HCEC 1CT (cell line): Measurements from ENCODE around the gene MED7.
A peak's percentile ranks its signal among the peaks of the same experiment; 100 is the strongest.

Experiments
- DNase-seq: peaks from one replicate; pipeline ENCODE4 v3.0.0-alpha.2; 2017

Gene MED7

DNA sequence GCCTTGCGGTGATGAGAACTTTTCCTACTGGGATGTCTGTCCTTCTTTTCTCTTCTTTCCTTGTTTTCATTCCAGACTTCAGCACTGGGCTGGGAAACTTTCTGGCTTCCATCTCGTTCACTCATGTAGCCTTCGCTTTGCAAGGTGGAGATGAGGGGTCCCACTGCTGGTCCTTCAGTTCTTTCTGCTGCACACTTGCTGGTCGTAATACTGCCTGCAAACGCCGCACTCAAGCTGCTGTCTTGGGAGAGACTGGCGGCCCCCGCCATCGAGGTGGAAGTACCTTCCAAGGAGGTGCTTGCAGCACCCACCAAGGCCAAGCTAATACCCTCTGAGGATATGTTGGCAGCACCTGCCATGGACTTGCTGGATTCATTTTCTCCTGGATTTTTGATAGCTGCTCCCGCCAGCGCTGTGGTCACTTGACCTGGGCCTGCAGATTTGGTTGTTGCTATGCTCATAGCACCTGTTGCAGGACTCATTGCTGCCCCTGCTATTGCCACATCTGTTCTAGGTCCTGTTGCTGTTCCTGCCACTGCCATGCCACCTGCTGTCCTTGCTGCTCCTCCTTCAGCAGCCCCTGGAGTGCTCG is 20.4 kb upstream of the MED7 start:
- DNase-seq: no peak

DNA sequence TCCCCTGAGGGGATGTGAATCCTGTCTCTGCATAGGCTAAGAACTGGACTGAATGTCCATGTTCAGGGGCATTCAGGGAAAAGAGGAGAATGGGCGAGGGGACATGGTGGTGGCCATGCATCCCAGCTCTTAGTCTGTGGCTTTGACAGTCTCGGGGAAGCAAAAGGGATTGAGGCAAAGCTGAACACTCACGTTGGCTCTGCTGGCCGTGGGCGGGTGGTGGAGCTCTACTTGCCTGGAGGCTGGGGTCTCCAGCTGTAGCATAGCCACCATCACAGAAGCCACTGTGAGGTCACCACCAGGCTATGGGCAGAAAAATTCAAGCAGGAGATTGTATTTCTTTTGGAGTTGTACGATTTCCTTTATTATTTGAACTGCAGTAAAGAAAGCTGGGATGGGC is 19.3 kb upstream of the MED7 start:
- DNase-seq: no peak

DNA sequence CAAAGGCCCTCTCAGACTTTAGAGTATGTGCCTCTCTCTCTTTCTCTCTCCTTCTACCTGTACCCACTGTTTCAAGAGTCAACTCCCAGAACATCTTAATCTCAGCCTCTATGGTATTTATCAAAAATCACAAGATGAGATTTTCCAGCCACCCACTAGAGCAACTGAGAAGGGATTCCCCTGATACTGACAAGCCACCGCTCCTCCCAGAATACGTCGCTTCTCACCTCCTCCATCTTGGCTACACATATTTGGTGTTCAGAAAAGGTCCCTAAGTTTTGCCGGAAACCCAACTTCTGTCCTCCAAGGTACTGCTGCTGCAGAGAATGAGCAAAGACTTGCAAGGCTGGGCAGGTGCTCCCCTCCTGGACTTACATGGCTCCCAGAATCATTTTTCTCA is 17.3 kb upstream of the MED7 start:
- DNase-seq: no peak

DNA sequence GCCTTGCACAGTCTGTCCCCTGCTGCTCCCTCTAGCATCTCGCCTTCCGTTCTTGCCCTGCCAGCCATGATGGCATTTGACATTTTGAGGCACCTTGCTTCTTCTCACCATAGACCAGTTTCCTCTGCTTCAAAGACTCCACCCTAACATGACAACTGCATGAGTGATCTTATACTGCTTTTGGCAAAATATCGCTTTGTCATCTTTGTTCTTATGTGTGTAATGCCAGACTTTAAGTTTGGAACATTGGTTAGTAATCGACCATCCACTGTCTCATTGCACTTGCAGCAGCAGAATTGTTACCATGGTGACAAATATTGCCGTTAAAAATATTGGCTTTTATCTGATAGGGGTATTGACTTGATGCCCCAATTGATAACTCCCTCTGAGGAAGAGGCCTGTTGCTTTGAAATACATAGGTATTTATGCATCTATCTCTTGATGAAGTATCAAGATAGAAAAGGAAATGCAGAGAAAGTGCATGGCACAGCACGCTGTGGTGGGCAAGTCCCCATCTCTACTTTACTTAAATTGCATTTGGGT is 16.6 kb upstream of the MED7 start:
- DNase-seq: no peak

DNA sequence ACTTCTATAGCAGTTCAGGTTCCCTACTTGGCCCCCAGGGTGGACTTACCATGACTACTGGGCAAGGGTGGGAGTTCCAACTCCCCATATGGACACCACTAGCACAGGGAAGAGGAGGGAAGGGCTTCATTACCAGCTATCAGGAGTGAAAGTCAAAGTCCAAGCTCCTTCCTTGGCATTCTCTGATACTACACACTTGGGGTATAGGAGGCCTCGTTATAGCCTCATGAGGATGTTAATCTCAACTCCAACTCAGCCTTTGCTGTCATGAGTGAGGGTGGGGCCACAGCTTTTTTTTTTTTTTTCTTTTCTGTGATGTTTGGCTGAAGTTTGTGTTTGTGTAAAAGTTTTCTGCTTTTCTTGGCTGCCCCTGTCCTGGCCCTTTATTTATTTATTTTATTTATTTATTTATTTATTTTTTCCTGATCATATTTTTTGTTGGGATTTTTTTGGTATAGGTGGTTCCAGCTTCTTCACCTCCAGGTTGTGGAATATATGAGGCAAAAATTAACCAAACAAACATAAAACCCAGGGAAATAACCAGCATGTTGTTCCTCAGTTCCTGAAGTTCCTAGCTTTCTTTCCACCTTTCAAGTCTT is 14.7 kb upstream of the MED7 start:
- no peak for DNase-seq

DNA sequence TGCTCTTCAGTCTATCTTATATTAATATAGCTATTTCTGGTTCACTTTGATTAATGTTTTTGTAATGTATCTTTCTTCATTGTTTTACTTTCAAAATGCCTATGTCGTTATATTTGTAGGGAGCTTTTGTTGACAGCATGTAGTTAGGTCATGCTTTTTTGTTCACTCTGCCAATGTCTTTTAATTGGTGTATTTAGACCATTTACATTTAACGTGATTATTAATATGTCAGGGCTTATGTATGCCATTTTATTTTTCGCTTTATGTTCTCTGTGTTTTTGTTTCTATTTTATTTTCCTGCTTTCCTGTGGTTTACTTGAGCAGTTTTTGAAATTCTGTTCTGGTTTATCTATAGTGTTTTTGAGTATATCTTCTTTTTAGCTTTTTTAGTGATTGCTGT is 12.6 kb upstream of the MED7 start:
- no peak for DNase-seq

DNA sequence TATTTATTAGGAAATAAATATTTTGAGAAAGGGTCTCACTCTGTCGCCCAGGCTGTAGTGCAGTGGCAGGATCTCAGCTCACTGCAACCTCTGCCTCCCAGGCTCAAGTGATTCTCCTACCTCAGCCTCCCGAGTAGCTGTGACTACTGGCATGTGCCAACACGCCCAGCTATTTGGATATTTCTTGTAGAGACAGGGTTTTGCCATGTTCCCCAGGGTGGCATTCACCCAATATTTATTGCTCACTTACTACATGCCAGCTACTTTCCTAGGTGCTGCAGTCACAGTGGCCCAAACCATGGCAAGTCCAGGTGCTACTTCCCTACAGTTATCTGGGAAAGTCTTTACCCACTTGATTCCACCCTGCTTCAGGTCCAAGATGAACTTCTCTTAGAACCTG is 8.3 kb upstream of the MED7 start:
- DNase-seq: no peak

DNA sequence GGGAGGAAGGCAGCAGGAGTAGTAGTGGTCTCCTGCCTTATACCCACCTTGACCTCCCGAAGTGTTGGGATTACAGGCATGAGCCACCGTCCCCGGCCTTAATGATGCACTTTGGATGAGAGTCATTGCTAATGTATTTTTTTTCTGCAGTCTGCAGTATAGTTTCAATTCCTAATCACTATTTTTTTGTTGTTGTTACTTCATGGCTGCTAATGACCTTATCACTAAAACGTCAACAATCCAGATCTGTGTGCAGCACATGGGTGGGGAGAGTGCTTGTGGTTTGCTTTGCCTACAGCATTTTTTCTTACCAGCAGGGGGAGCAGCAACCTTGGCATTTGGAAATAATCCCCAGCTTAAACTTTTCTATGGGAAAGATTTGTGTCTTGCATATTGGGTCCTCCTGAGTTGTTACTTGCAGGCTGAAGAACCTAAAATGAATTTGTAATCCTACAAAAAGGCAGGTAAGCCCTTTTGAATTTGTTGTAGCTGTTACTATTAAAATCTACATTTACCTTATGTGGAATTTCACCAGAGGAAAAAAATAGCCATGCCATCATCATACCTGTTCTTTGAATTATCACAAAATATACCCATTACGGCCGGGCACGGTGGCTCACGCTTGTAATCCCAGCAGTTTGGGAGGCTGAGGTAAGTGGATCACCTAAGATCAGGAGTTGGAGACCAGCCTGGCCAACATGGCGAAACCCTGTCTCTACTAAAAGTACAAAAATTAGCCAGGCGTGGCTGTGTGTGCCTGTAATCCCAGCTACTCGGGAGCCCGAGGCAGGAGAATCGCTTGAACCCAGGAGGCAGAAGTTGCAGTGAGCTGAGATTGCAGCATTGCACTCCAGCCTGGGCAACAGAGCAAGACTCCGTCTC is 6.3 kb upstream of the MED7 start:
- peak; percentile 50 for DNase-seq

DNA sequence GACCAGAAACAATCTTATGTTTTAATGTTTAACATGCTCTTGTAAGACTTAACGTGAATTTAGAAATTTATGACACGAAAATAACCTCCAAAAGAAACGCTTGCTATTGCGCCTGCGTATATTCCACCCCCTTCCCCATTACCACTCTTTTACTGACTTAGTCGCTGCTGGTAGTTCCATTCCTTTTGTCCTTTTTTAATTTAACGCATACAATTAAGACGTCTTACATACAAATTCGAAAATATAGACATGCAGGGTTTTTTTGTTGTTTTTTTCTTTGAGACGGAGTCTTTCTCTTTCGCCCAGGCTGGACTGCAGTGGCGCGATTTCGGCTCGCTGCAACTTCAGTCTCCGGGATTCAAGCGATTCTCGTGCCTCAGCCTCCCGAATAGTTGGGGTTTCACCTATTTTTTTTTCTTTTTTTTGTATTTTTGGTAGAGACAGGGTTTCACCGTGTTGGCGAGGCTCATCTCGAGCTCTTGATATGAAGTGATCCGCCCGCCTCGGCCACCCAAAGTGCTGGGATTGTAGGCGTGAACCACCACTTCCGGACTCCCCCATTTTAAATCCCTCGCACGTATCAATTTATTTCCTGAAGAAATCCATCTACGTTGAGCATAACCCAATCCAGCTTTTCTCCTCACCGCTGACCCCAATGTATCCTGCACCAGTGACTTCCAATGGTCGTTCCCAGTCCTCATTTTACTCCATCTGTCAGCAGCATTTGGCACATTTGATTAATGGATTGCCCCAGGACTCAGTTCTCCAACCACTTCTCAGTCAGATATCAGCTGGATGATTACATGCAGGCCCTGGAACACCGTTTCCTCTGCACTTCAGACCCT is 684 bp upstream of the MED7 start:
- peak; percentile 21 for DNase-seq

DNA sequence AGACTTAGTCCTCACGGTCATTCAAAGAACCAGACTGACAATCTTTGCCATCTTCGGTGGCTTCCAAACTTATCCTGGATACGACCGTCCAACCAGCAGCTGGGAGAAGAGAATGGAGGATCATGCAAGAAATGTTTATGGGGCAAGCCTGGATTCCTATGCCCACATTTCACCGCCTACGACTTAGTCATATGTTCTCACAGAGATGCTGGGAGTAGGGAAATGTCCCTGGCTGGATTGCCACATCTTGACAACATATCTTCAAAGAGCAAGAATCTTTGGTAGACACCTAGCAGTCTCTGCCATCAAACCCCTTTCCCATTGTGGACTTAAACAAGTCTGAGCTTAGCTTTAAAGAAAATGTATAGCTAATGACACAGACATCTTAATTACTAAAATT is 5.0 kb downstream of the MED7 start:
- no peak for DNase-seq

DNA sequence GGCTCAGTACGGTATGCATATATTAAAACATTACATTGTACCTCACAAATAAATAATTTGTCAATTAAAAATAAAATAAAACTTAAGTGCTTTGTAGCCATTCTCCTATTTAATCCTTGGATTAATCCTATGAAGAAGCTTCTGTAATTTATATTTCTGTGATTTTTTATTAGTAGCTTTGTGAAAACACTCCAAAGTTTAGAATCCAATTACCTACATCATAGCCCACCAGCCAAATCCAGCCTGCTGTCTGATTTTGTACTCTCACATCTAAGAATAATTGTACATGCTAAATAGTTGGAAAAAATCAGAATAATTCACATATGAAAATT is 10.4 kb downstream of the MED7 start:
- no peak for DNase-seq

DNA sequence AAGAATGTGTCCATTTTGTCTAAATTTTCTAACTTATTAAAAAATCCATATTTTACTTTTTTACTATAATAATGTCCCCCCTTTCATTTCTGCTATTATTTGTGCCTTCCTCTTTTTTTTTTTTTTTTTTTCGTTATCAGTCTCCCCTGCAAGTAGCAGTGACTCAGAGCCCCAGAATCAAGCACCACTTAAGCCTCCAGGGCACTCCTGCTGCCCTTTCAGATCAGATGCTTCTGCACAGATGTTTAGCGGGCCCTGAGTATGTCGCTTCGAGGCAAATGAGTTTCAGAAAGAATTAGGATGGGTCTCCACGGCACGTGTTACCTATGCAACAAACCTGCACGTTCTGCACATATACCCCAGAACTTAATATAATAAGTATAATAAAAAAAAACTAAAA is 11.7 kb downstream of the MED7 start:
- DNase-seq: no peak

DNA sequence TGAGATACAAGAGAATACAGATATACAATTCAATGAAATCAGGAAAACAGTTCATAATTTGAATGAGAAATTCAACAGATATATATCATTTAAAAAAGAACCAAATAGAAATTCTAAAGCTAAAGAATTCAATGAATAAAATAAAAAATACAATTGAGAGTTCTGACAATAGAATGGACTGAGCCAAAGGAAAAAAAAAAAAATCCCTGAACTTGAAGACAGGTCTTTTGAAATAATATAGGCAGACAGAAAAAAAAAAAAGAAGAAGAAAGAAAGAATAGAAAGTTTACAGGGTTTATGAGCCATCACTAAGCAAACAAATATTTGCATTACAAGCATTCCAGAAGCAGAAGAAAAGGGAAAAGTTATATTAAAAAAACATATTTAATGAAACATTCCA is 21.0 kb downstream of the MED7 start:
- DNase-seq: no peak

DNA sequence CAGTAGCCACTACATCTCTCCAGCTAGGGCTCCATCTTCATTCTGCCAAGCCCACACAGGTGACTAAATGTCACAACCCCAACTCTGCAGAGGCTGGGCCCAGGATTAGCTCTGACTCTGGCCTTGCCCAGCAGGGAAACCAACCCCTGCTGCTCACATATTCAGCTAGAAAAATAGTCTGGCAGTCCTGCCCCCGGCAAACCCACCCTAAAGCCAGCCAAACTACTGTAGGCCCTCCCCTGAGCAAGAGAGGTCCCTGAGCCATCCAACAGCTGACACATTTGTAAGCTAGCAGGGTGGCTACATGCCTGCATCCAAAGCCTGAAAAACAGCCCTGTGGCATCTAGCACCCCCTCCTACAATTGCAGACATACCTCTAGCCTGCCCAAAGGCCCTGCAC is 22.6 kb downstream of the MED7 start:
- DNase-seq: no peak

DNA sequence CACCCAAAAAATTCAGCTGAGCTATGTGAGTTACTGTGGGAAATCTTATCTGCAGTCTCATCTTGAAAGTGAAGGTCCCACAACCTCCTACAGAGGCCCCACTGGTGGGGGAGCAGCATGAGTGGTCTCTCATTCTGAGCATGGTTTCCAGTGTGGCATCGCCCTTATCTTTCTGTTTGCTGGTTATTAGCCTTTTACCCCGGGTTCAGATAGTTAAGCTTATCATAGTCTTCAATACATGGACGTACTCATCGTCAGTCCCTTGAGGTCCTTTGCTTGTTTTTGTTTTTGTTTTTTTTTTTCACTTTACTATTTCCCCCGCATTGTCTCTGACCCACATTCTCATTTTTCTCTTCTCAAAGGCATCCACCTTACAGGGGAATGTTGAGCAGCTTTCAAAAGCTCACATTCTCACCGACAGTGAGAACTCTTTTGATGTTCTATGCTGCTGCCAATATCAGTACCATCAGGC is 26.1 kb downstream of the MED7 start:
- no peak for DNase-seq

DNA sequence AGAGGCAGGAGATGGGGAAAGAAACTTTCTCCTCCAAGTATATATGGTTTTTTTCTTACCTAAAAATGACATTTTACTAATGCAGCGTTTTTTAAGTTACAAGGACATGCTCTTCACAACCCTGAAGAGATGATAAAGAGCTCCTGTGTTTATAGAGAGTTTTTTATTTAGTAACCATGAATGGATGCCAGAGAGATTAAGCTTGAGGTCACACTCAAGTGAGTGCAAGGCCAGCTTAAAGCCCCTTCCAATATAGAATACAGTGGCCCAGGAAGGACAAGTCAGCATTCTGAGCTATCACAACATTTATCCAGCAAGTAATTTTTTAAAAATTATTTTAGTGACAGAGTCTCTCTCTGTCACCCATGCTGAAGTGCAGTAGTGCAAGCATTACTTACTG is 27.2 kb downstream of the MED7 start:
- no peak for DNase-seq

DNA sequence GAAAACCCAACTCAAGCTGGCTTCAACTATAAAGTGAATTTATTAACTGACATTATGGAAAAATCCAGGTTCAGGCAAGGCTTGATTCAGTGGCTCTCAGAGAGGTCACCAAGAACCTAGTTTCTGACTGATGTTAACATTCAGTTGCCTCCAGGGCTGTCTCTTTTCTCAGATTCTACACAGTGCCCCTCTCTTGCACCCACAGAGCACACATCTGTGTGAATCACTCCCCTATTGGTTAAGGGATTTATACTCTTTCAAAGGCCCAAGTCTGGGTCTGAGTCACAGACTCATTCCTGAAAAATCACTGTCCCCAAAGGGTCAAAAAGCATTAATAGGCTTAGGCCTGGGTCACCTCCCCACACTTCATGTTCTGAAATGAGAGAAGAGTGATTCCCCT is 27.7 kb downstream of the MED7 start:
- no peak for DNase-seq

DNA sequence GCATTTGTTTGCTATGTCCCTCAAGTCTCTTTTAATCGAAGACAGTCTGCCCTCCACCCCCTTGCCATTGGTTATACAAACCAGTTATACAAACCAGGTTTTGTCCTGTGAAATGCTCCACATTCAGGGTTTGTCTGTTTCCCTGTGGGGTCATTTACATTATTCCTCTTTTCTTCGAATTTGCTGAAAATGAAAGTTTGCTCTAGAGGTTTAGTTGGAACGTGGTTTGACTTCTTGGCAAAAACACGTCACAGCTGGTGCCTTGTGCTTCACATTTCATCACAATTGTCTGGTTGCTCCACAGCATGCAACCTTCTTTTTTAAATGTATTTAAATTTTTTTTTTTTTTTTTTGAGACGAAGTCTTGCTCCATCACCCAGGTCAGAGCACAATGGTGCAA is 29.7 kb downstream of the MED7 start:
- no peak for DNase-seq

DNA sequence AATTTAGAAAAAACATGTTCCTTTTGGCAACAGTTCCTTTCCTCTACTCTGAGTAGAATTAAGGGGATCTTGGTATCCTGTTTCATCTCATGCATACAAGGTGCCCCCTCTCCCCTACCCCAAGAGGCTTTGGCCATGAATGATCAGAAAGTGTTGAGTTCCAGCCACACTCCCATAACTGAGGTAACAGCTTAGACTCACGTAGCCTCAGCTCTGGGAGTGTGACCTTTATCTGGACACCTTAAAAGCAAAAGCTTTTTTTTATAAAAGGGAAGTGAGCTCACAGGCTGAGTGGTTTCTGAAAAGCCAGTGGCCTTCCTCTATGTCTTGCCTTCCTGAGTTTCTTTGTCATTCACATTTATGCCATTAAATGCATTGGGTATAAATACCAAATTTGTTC is 32.9 kb downstream of the MED7 start:
- DNase-seq: no peak

DNA sequence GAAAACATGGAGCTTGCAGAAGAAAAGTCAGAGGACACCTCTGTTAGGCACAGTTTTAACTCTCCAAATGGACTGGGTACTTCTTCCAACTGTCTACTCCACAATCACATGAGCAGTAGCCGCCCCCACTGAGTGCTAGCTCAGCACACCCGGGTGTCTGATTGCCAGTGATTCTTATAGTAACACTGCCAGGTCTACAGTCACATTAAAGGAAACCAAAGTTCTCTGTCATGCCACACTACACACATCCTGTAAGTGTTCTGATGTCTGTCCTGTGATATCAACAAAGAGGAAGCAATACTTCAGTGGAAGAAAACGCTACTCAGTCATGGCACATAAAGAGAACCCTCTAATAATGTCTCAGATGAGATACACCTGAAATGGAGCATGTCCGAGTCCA is 33.7 kb downstream of the MED7 start, which contains the start of gene HAVCR2:
Gene HAVCR2 (minus strand): TSS at position 69 of the 400 bp plus-strand sequence. CDS start 61 bp downstream, at position 8.
- no peak for DNase-seq

DNA sequence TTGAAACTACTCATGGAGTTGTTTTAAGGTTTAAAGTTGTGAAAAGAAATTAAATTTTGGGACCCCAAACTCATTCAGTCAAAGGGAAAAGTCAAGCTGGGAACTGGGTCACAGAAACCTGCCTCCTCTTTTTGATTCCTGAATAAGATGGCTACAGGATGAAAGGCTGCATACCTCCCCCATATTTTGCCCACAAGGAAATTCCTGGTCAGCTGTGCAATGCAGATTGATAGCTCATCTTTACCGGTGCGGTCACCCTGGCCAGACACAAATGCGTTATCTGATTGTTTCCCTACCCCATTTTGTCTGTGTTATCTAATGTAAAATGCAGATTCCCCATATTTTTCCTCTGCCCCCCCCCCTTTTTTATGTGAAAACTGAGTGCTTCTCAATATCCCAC is 35.2 kb downstream of the MED7 start:
- no peak for DNase-seq

DNA sequence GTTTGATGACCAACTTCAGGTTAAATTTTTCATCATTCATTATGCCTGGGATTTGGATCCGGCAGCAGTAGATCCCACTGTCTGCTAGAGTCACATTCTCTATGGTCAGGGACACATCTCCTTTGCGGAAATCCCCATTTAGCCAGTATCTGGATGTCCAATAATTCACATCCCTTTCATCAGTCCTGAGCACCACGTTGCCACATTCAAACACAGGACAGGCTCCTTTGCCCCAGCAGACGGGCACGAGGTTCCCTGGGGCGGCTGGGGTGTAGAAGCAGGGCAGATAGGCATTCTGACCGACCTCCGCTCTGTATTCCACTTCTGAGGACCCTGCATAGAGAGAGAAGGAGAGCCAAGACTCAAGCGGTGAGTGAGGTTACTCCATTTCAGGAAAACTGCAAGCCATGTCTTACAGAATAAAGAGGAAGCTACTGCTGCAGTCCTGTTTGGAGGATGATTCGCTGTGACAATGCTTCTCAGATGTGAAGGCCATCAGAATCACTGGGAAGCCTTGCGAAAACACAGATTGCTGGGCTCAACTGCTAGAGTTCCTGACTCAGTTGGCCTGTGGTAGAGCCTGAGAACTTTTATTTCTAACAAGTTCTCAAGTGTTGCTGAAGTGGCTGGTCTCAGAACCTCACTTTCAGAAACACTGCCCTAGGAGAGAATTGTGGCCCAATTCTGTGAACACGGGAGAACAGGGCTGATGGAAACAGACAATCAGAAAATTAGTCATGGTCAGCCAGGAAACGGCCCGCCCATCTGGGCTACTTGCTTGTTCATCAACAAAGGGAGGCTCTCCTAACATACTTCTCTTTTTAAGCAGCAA is 35.8 kb downstream of the MED7 start:
- DNase-seq: no peak
